GM12891 (cell line): ENCODE measurements around the gene ASB18.

Experiments used
- POLR2A ChIP-seq: IDR thresholded peaks from 2 replicates; pipeline ENCODE4 v1.6.1; 2011; ENCODE audit warnings: low read depth, low read length, control low read depth
- POLR2AphosphoS5 ChIP-seq: IDR thresholded peaks from 2 replicates; pipeline ENCODE4 v1.6.1; 2011; ENCODE audit warnings: low read depth, low read length, control low read depth
- POU2F2 ChIP-seq: IDR thresholded peaks from 2 replicates; pipeline ENCODE4 v1.6.1; 2011; ENCODE audit warnings: low read depth, mild to moderate bottlenecking, control low read depth, low read length, moderate library complexity
- TAF1 ChIP-seq: IDR thresholded peaks from 2 replicates; pipeline ENCODE4 v1.6.1; 2011; ENCODE audit warnings: low read depth, low read length, control low read depth

DNA sequence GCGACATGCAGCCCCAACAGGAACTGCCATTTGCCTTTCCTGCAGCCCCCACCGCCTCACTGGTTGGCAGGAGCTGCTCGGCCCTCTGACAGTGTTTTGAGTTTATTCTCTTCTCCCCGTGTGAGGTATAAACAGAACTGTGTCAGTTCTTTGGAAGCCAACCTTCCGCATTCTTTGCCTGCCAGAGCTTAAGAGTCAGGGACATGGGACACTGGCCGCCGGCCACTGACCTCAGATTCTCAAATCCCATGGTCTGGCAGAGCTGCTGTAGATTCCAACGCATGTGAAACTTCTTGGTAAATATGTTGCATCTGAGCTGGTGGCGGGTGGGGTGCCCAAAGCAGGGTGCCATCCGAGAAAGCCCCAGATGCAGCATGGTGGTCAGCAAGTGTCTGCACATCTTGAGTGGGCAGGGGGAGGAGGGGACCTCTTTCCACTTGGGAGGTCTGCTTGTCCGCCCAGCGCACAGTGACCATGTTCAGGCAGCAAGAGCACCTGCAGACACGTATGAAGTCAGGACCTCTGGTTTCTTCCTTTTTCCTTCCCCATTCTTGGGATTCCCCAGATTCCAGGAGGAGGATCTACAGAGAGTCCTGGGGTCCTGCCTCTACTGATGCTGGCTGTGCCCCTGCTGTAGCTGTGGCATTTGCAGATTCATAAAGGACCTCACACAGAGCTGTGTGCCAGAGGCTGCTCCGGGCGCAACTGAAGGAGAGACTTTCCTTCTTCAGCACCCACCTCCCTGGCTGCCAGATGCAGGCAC lies 23.8 kb downstream of the ASB18 start:
- TF ChIP-seq POLR2AphosphoS5 (no peak), POLR2A (no peak), TAF1 (no peak), POU2F2 (no peak)
